ENCODE measurements around the gene ZNF22. TPM values are rescaled to one million over a fixed set of nuclear protein-coding genes. Genes with fewer than 3 reads are reported as not detected.

Gene ZNF22
- total RNA-seq, 1 experiment from 2014 or later = 36.9 TPM

DNA sequence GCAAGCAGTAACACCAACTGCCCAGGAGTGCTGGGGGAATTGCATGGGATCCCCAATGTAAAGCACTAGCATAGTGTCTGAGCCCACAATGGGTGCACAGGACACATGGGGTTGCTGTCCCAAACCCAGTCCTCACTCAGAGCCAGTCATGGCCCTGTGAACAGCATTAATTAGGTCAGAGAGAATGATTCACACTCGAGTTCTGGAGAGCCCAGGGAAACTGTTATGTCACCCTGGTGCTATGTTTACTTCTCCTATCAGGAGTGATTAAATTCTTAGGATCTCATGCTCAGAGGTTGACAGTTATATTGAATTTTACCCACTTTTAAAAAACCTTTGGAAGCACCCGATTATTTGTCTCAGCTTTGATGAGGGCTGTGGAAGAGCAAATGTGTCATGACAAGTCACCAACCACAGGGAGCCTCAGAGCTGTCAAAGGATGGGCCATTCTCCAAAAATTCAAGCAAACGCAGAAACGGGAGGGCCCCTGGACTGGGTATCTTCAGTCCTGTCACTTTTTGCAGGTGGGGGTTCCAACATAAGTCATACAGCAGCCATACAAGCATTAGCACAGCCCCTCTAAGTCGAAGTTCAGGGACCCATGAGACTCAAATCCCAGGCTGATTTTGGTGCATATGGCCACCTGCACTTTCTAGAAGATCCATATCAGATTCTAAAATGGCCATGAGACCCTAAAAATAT lies 42.4 kb upstream of the ZNF22 start:
- peak overlapping the region; percentile 81 for H3K4me2 ChIP-seq (ENCODE audit: insufficient read depth, insufficient read length, low read length)
- H2BK15ac ChIP-seq (ENCODE audit: low read depth, low read length) = no peak overlapping the region
- no peak overlapping the region for H3K4ac ChIP-seq (ENCODE audit: low read depth, low read length)
- H4K91ac ChIP-seq (ENCODE audit: insufficient read length, low read depth, low read length) = no peak overlapping the region
- no peaks in the 10 kb centered on the region for H4K20me1 ChIP-seq (ENCODE audit: control insufficient read depth, insufficient read depth, insufficient read length)
- H3K9me3 ChIP-seq (ENCODE audit: control insufficient read depth, low read depth, low read length) = no peaks in the 10 kb centered on the region
- Mint-ChIP-seq H3K4me3 (peak overlapping the region; percentile 79 to 87), H3K27ac (no peak overlapping the region), H3K27me3 (ENCODE audit: low read depth) (peaks cover 13% of the 10 kb centered on the region), H3K36me3 (ENCODE audit: insufficient read depth in 1 of 3, low read depth in 3 of 3) (peaks cover 5 to 16% (median 9%) of the 10 kb centered on the region in 3 experiments; a peak in 6 of 7 replicates), H3K4me1 (peaks cover 48 to 49% of the 10 kb centered on the region in 2 experiments), H3K9me3 (no peaks in the 10 kb centered on the region)
- H2BK5ac ChIP-seq (ENCODE audit: insufficient read length, low read length) = no peak overlapping the region
- H4K8ac ChIP-seq (replicated peaks; ENCODE audit: insufficient read length, low read depth, low read length) = no peak overlapping the region
- DNase-seq = peak; percentile 11
- H2BK120ac ChIP-seq (ENCODE audit: low read depth, low read length, poor library complexity, severe bottlenecking) = no peak overlapping the region
- no peak overlapping the region for H2BK20ac ChIP-seq (ENCODE audit: low read depth, low read length, poor library complexity, severe bottlenecking)
- H3K79me1 ChIP-seq (ENCODE audit: insufficient read depth, low read depth, low read length, poor library complexity, severe bottlenecking) = no peaks in the 10 kb centered on the region
- no peak overlapping the region for H2AFZ ChIP-seq (ENCODE audit: low read length)
- H2BK12ac ChIP-seq (ENCODE audit: insufficient read length, low read depth, low read length) = no peak overlapping the region
- H4K5ac ChIP-seq (ENCODE audit: insufficient read length, low read depth, low read length) = no peak overlapping the region
- H3K4me1 ChIP-seq (ENCODE audit: insufficient read depth, low read length) = peaks cover 8% of the 10 kb centered on the region; the same call in 1 of the 2 replicates
- no peak overlapping the region for H3K56ac ChIP-seq (ENCODE audit: insufficient read length, low read depth, low read length)
- no peak overlapping the region for H3K23ac ChIP-seq (ENCODE audit: insufficient read length, low read depth, low read length)
- no peak overlapping the region for H2AK5ac ChIP-seq (ENCODE audit: insufficient read length, low read length)
- H3T11ph ChIP-seq (ENCODE audit: low read length) = no peak overlapping the region
- no peaks in the 10 kb centered on the region for H3K27me3 ChIP-seq (ENCODE audit: insufficient read depth, low read length)
- WGBS (ENCODE audit: extremely low coverage, insufficient read length, low lambda C conversion rate) = no CpG with 5 or more reads among the region's 5 CpGs
- peak overlapping the region; percentile 24 for H3K9ac ChIP-seq (ENCODE audit: extremely low read depth, insufficient read length, low read length)
- TF ChIP-seq, protein P1, sequence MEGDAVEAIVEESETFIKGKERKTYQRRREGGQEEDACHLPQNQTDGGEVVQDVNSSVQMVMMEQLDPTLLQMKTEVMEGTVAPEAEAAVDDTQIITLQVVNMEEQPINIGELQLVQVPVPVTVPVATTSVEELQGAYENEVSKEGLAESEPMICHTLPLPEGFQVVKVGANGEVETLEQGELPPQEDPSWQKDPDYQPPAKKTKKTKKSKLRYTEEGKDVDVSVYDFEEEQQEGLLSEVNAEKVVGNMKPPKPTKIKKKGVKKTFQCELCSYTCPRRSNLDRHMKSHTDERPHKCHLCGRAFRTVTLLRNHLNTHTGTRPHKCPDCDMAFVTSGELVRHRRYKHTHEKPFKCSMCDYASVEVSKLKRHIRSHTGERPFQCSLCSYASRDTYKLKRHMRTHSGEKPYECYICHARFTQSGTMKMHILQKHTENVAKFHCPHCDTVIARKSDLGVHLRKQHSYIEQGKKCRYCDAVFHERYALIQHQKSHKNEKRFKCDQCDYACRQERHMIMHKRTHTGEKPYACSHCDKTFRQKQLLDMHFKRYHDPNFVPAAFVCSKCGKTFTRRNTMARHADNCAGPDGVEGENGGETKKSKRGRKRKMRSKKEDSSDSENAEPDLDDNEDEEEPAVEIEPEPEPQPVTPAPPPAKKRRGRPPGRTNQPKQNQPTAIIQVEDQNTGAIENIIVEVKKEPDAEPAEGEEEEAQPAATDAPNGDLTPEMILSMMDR (conservative IDR thresholded peaks at IDR 0.05) = no peak
- no peaks in the 10 kb centered on the region for H3K79me2 ChIP-seq (ENCODE audit: insufficient read depth, low read length)
- no peak overlapping the region for H3K18ac ChIP-seq (ENCODE audit: insufficient read length, low read depth, low read length)
- peaks cover 11% of the 10 kb centered on the region for H3K23me2 ChIP-seq (ENCODE audit: insufficient read length, low read depth, low read length, poor library complexity, severe bottlenecking)
- no peak overlapping the region for H3K27ac ChIP-seq (ENCODE audit: insufficient read length, low read depth, low read length)
- no peak overlapping the region for H3K14ac ChIP-seq (ENCODE audit: insufficient read depth, low read length)

All from H9 (cell line).